IMR-90 (cell line): ENCODE results near the gene PDGFD.

ENCODE experiments used
- BHLHE40 ChIP-seq: fragments of 150-350 bp; IDR thresholded peaks from 2 replicates; pipeline ENCODE4 v1.6.1; 2016; ENCODE audit warnings: mild to moderate bottlenecking, low read depth, low read length
- CEBPB ChIP-seq: IDR thresholded peaks from 2 replicates; pipeline ENCODE4 v1.6.1; 2012; ENCODE audit warnings: low read depth, low read length, improper control_type of control experiment
- ELK1 ChIP-seq: fragments of 150-350 bp; IDR thresholded peaks from 2 replicates; pipeline ENCODE4 v1.6.1; 2016; ENCODE audit warnings: low read depth, mild to moderate bottlenecking, low read length, moderate library complexity, borderline replicate concordance
- FOS ChIP-seq: fragments of 150-350 bp; IDR thresholded peaks from 2 replicates; pipeline ENCODE4 v1.6.1; 2016; ENCODE audit warnings: low read depth, low read length
- MAFK ChIP-seq: IDR thresholded peaks from 2 replicates; pipeline ENCODE4 v1.6.1; 2012; ENCODE audit warnings: low read depth, low read length, improper control_type of control experiment
- POLR2A ChIP-seq: IDR thresholded peaks from 2 replicates; pipeline ENCODE4 v1.6.1; 2012; ENCODE audit warnings: mild to moderate bottlenecking, low read depth, low read length
- RAD21 ChIP-seq: IDR thresholded peaks from 2 replicates; pipeline ENCODE4 v1.6.1; 2012; ENCODE audit warnings: low read length, improper control_type of control experiment
- RCOR1 ChIP-seq: IDR thresholded peaks from 2 replicates; pipeline ENCODE4 v1.6.1; 2012; ENCODE audit warnings: mild to moderate bottlenecking, low read length, improper control_type of control experiment; ENCODE audit not compliant: insufficient replicate concordance
- RFX5 ChIP-seq: IDR thresholded peaks from 2 replicates; pipeline ENCODE4 v1.8.0; 2012; ENCODE audit warnings: low read depth, mild to moderate bottlenecking, low read length, moderate library complexity
- SMC3 ChIP-seq: fragments of 150-350 bp; IDR thresholded peaks from 2 replicates; pipeline ENCODE4 v1.6.1; 2016; ENCODE audit warnings: low read depth, mild to moderate bottlenecking, antibody characterized with exemption, low read length, moderate library complexity
- TF ChIP-seq, protein P1 (sequence below): conservative IDR thresholded peaks from 2 replicates; pipeline ENCODE4 v1.5.1; 2012; ENCODE audit warnings: mild to moderate bottlenecking, low read depth, low read length, improper control_type of control experiment
- TF ChIP-seq, protein P2 (sequence below): fragments of 150-350 bp; IDR thresholded peaks from 2 replicates; pipeline ENCODE4 v1.6.1; 2017; ENCODE audit warnings: mild to moderate bottlenecking, antibody characterized with exemption, low read length, low read depth

DNA sequence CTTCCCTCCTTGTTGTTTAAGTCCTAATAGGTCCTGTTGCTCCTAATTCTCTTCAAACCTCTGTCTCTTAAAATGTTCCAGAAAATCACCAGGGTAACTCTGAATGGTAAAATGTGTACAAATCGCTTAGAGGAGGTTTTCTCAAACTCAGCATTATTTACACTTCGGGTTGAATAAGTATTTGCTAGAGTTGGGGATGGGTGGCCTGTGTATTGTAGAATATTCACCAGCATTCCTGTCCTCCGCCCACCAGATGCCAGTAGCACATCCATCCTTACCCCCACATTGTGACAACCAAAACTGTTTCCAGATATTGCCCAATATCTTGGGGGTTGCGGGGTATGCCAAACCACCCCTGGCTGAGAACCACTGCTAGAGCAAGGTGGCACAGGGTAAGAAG, 191.9 kb downstream of the PDGFD start:
- TF ChIP-seq, protein P1, sequence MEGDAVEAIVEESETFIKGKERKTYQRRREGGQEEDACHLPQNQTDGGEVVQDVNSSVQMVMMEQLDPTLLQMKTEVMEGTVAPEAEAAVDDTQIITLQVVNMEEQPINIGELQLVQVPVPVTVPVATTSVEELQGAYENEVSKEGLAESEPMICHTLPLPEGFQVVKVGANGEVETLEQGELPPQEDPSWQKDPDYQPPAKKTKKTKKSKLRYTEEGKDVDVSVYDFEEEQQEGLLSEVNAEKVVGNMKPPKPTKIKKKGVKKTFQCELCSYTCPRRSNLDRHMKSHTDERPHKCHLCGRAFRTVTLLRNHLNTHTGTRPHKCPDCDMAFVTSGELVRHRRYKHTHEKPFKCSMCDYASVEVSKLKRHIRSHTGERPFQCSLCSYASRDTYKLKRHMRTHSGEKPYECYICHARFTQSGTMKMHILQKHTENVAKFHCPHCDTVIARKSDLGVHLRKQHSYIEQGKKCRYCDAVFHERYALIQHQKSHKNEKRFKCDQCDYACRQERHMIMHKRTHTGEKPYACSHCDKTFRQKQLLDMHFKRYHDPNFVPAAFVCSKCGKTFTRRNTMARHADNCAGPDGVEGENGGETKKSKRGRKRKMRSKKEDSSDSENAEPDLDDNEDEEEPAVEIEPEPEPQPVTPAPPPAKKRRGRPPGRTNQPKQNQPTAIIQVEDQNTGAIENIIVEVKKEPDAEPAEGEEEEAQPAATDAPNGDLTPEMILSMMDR = no peak
- TF ChIP-seq POLR2A = no peak
- no peak for TF ChIP-seq RAD21
- TF ChIP-seq, protein P2, sequence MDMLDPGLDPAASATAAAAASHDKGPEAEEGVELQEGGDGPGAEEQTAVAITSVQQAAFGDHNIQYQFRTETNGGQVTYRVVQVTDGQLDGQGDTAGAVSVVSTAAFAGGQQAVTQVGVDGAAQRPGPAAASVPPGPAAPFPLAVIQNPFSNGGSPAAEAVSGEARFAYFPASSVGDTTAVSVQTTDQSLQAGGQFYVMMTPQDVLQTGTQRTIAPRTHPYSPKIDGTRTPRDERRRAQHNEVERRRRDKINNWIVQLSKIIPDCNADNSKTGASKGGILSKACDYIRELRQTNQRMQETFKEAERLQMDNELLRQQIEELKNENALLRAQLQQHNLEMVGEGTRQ = no peak
- TF ChIP-seq ELK1 = no peak
- no peak for TF ChIP-seq RFX5
- no peak for TF ChIP-seq SMC3
- TF ChIP-seq MAFK = 0 out of 2 replicates have a peak, but pooled peaks have one; percentile 4
- peak; percentile 50; the same call in 1 of the 2 replicates for TF ChIP-seq CEBPB
- no peak for TF ChIP-seq FOS
- TF ChIP-seq RCOR1 = no peak
- no peak for TF ChIP-seq BHLHE40
